NCI-H1092 (cell line): Measurements from ENCODE around the gene FGF10.

Experiments used
- DNase-seq: peaks from one replicate; lab custom pipeline; 2025; lab: John Stamatoyannopoulos, UW

FGF10 gene

DNA sequence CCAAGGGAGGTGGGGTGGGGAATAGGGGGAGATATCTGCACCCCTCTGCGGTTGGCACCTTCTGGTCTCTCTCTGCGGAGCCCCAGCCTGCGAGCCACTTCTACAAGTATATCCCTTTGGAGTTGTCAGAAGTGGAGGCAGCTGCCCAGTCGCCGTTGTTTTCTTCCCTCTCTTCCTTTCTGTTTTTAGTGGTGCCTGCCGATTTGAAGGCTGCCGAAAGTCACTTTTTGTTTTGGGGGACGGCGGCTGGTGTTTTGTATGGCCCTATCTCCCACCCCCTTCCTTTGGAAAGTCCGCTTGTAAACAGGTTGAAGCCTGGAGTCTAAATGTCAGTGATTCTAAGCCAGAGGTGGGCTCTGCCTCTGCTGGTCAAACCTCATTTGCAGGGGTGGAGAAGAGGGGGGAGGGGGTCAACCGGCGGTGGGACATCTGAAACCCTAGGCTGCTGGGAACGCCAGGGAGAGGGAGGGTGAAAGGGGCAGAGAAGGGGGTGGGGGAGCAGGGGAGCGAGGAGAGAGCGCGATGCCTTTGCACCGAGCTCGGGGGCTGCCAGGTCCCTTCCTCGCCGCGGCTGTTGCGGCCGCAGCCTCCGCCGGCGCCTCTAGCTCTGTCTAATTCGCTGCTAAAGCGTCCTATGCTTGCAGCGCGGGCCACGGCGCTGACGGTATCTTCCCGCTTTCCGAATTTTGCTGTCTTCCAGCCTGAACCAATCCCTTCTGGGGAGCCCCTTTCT is at the start of gene FGF10:
TSS of gene FGF10 (minus strand) at position 331 of the 733 bp plus-strand sequence. CDS start 738 bp downstream, outside the sequence.
- no peak for DNase-seq

GRCh38 chr5:44426944-44427343 is 37.7 kb upstream of the FGF10 start:
- no peak for DNase-seq

DNA sequence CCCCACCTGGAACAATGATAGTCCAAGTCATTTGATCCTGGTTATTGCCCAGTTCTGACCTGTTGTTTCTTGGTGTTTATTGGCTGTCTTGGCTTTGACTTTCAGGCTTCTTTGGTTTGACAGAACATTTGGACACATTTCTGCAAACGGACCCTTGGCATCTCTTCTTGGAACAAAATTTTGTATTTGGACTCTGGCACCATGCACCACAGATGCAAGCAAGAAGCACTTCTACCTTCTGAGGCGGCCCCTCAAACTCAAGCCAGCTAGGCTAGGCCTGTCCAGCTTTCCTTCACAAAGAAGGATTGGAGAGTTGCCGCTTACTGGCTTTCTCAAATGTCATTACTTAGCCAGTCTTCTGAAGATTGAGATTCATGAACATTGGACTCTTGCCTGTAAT is 23.1 kb upstream of the FGF10 start:
- DNase-seq = no peak

DNA sequence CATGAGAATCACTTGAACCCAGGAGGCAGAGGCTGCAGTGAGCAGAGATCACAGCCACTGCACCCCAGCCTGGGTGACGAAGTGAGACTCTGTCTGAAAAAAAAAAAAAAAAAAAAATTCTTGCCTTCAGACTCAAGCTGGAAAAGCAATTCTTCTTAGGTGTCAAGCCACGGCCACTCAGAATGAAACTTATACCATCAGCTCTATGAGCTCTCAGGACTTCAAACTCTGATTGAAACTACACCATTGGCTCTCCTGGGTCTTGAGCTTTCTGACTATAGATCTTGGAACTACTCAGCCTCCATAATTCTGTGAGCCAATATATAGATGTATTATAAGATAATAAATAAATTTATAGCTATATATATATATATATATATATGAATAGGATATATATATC is 12.9 kb upstream of the FGF10 start:
- DNase-seq = no peak

DNA sequence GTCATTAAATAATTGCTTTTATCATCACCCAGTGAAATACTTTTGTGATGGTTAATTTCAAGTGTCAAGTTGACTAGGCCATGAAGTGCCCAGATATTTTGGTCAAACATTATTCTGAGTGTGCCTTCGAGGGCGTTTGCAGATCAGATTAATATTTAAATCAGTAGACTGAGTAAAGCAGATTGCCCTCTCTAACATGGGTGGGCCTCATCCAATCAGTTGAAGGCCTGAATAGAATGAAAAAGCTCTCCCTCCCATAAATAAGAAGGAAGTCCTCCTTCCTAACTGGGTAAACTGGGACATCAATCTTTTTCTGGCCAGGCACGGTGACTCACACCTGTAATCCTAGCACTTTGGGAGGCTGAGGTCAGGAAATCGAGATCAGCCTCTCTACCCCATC is 12.4 kb upstream of the FGF10 start:
- no peak for DNase-seq

- no peak for DNase-seq
Measured at GRCh38 chr5:44398382-44398781, 9.2 kb upstream of the FGF10 start.

GRCh38 chr5:44396312-44396711 is 7.1 kb upstream of the FGF10 start:
- no peak for DNase-seq

DNA sequence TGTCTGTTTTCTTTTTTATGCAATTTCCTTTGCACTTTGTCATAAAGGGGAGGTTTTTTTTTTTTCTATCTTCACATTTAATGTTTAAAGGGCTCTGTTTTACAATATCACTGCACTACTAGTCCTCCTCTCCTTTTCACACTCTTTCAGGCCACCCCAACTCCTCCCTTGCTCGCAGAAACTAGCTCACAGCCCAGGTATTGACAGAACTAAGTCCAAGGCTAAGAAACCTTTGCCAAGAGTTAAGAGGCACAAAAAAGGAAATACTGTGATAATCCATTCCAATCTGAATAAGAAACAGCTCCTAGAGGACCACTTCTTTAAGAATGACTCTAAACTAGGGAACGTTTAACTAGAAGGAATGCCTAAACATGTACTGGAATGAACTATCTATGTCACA is 1.1 kb upstream of the FGF10 start:
- no peak for DNase-seq

DNA sequence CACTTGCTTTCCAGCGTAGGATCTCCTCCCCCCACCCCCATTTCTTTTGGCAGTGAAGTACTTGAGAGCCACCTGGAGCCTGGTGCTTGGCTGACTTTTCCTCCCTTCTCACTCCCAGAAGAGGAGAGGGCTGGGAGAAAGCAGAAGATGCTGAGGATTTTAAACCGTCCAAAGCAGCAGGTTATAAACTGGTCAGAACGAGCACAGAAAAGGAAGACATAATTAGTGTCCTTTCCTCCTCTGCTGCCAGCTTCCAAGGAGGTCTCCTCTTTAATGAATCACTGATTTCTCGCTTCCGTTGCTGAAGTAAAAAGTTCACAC is 563 bp upstream of the FGF10 start:
- DNase-seq = no peak

DNA sequence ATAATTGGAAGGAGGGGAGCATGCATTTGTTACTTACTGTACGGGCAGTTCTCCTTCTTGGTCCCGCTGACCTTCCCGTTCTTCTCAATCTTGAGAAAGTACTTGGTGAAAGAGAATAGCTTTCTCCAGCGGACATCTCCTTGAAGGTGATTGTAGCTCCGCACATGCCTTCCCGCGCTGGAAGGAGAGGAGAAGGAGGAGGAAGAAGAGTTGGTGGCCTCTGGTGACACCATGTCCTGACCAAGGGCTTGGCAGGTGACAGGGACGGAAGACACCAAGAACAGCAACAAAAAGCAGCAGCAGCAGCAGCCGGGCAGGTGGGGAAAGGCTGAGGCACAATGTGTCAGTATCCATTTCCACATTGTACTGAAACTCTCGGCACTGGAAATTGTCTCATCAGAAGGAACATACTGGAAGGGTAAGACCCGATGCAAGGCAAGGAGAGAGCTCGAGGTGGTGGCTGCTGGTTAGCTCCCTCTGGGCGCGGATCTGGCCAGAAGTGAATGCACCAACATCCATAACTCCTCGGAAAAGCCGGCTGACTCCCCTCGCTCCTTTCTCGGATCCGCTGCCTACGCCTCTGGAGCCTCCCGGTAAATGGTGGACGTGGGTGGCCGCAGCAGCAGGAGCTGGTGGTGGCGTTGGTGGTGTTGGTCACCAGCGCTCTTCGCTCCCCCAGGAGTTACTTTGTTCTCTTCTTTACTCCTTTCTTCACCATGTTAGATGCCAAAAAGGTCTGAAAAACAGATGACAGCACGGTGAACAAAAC is 715 bp downstream of the FGF10 start:
- no peak for DNase-seq

- no peak for DNase-seq
Measured at GRCh38 chr5:44387921-44388320, 1.3 kb downstream of the FGF10 start.

- no peak for DNase-seq
Measured at GRCh38 chr5:44387406-44387805, 1.8 kb downstream of the FGF10 start.

DNA sequence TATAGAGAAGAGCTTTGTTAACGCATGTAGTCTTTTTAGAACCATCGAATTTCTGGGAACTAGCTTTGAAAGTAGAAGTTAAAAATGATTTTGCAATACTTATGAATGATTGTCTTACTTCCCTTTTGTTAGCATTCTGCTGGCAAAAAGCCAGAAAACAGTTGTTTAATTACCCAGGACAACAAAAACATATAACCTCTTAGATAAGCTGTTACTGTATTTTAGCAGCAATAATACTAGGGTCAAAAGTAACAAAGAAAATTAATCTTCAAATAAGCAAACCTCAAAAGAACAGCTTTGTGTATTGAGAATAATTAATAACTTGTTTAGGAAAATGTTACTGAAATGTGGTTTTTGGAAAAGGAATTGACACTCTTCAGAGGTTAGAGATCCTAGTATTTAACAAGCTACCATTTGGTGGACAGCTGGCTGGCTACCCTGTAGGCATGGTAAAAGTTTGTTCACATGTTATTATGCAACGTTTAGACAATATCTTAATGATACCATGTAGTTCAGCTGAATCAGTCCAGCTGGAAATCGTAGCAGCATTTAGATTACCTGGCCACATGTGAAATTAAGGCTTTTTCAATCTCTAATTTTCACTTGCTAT is 3.8 kb downstream of the FGF10 start:
- DNase-seq = no peak

DNA sequence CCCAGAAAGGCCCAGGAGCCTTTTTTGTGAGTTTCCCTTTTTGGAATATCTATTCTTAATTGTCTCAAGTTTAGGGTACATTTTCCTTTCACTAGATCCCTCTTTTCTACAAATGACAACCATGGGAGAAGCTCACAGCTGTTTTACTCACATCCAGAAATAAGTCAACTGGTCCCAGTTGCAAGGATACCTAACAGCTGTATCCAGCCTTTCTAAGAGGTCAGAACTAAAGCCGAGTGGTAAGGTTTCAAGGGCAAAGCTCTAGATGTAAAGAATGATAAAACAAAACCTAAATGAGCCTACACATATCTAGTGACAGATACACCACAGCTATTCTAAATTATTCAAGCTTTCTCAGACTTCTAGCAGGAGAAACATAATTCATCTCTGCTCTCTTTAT is 4.4 kb downstream of the FGF10 start:
- DNase-seq = no peak

- DNase-seq = no peak
Measured at GRCh38 chr5:44382894-44383293, 6.3 kb downstream of the FGF10 start.

- no peak for DNase-seq
Measured at GRCh38 chr5:44377057-44377456, 12.2 kb downstream of the FGF10 start.

DNA sequence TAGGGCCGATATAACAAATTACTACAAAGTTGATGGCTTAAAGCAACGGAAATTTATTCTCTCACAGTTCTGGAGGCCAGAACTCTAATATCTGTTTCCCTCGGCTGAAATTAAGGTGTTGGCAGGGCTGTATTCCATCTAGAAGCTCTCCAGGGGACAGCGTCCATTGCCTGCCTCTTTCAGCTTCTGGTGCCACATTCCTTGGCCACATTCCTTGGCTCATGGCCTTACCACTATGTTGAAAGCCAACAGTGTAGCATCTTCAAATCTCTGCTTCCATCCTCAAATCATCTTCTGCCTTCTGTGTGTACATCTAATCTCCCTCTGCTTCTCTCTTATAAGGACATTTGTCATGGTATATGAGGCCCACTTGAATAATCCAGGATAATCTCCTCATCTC is 17.2 kb downstream of the FGF10 start:
- no peak for DNase-seq

DNA sequence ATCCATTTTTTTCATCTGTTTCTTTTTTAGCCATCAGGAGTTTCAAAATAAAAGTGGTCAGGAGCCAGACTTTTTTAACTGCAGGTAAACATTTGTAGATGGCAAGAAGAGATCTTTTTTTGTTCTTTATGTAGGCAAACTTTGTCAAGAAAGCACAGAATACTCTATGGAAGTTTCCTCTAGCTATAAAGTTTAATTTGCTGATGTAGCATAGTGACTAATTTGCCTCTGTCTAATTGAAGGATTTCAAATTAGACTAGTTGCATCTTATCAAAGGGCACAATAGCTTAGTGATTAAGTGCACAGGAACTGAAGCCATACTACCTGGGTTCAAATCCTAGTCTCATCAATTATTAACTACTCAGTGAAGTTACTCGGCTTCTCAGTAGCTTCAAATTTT is 22.0 kb downstream of the FGF10 start:
- DNase-seq = no peak

- no peak for DNase-seq
Measured at GRCh38 chr5:44365345-44365744, 23.9 kb downstream of the FGF10 start.

DNA sequence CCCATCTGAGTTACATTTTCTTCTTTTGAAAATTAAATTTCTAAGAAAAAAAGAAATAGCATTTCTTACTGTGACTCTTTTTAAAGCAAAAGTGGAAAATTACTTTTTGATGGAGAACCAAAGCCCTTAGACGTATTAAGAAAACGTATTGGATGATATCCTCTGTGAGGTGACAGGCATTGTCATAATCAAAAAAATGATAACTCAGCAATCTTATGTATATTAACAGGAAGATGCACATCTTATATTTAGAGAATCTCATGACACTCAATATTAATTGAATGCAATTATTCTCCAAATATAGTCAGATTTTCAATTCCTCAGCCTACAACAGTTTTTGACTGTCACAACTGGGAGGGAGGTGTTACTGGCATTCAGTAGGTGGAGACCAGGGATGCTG is 25.1 kb downstream of the FGF10 start:
- no peak for DNase-seq

DNA sequence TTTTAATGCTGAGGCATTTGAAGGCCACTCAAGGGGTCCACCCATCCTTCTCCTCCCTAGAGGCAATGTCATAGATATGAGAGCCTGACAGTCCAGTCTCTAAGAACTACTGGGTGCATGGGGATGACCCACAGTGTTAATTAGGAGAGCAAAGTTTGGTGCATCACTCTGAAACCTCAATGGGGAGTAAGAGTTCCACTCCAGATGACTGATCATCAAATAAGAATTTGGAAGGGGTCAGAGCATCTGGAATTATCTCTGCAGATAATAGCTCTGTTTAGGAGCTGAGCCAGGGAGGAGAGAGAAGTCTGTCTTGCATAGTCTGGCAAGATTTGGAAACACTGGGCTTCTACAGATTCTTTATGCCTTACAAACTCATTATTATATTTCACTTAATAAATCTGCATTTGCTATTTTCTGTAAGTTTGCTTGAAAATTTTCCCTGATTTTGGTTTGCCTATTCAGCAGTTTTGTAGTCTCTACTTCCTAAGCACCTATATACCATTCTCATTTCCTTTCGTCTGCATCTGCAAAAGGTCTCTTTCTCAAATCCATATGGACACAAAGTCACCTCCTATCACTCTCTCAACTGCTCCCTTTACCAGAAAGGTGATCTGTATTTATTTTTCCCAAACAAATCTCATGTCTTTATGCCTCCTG is 27.7 kb downstream of the FGF10 start:
- DNase-seq = no peak

- DNase-seq = no peak
Measured at GRCh38 chr5:44360919-44361318, 28.3 kb downstream of the FGF10 start.

DNA sequence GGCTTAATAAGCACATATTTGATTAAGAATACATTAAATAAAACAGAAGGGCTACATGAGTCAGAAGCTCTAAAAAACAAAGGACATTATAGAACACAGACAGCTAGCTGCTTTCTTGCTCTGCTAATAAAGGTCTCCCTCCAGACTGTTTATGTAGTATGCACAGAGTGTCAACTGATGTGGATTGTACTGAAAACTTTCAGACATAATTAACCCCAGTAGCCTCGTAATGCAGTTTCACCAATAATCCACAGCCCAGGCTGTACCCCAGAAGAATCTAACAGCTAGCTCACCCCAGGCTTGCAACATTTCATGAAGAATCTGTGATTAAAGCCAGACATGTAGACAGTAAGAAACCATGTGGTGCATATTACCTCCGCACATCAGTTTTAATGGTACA is 30.8 kb downstream of the FGF10 start:
- DNase-seq = no peak
